Colonic mucosa (tissue), 4 donors: ENCODE results near the gene ALKBH3. TPM values are rescaled to one million over a fixed set of nuclear protein-coding genes. Genes with fewer than 3 reads are reported as not detected.

Experiments
- DNase-seq: peaks from one replicate; pipeline ENCODE4 v3.0.0-alpha.2; 2020
- H3K27ac ChIP-seq: fragments of 200-600 bp; one replicate; pipeline ENCODE4 v1.8.0; 2021
- H3K27me3 ChIP-seq: fragments of 200-600 bp; one replicate; pipeline ENCODE4 v1.8.0; 2021
- H3K36me3 ChIP-seq: fragments of 200-600 bp; one replicate; pipeline ENCODE4 v1.8.0; 2021
- H3K4me1 ChIP-seq: fragments of 200-600 bp; one replicate; pipeline ENCODE4 v1.8.0; 2021; ENCODE audit warnings: mild to moderate bottlenecking
- H3K4me3 ChIP-seq: fragments of 200-600 bp; one replicate; pipeline ENCODE4 v1.8.0; 2021
- H3K9ac ChIP-seq, 2 donors: one replicate each; pipeline ENCODE4 v1.7.0; 2013; ENCODE audit warnings: control low read depth in 2 of 2, low read depth in 2 of 2, low read length in 2 of 2
- H3K9me3 ChIP-seq: fragments of 200-600 bp; one replicate; pipeline ENCODE4 v1.8.0; 2021
- CTCF ChIP-seq: fragments of 200-600 bp; IDR thresholded peaks from one replicate; pipeline ENCODE4 v1.8.0; 2022; ENCODE audit warnings: antibody characterized with exemption, mild to moderate bottlenecking
- intact Hi-C: fragments of 100-400 bp; cut with DNase I; formaldehyde crosslinking; loops from one replicate; pipeline ENCODE4 v1.14.1; 2022
- total RNA-seq, 2 donors: library from RNA; stranded (reverse); fragmentation: NEBNext Ultra II Directional in 1 of 2; extraction: Animal tissue kit (Norgen Biotek cat#: 25700) in 1 of 2; gene quantifications; one replicate each; pipeline ENCODE4 v1.2.1, GENCODE V29; 2021
- donor health status: healthy.
- donor health status: DM: no; HTN: no; CAD: no.
- donor health status: DM: no; HTN: no; CAD: no.

The ALKBH3 gene
- total RNA-seq, 2 donors from 2014 or later, result 22.5 to 26.9 TPM

GRCh38 chr11:43951231-43951630 lies 70.6 kb downstream of the ALKBH3 start:
- H3K4me1 ChIP-seq, result no peaks in the 10 kb centered on the region

GRCh38 chr11:43952020-43952400 lies 71.4 kb downstream of the ALKBH3 start:
- no peak for TF ChIP-seq CTCF
- Histone ChIP-seq H3K4me3 (no peak overlapping the region), H3K9ac (no peak overlapping the region), H3K27me3 (no peaks in the 10 kb centered on the region), H3K36me3 (no peaks in the 10 kb centered on the region), H3K9me3 (no peaks in the 10 kb centered on the region), H3K4me1 (no peaks in the 10 kb centered on the region), H3K27ac (no peak overlapping the region)
- intact Hi-C loops, result no loop called here
- no peak for DNase-seq

More at GRCh38 chr11:43951231-43951630, 70.6 kb downstream of the ALKBH3 start:
- H3K36me3 ChIP-seq, result no peaks in the 10 kb centered on the region
- no peaks in the 10 kb centered on the region for H3K9me3 ChIP-seq
- no peak overlapping the region for H3K4me3 ChIP-seq
- intact Hi-C loops, result no loop called here
- no peak overlapping the region for H3K9ac ChIP-seq
- no peak for TF ChIP-seq CTCF
- DNase-seq, result no peak
- no peaks in the 10 kb centered on the region for H3K27me3 ChIP-seq
- no peak overlapping the region for H3K27ac ChIP-seq

- TF ChIP-seq CTCF, result no peak
- no peaks in the 10 kb centered on the region for H3K4me1 ChIP-seq
- H3K9me3 ChIP-seq, result no peaks in the 10 kb centered on the region
Measured at GRCh38 chr11:43952401-43953342, 72.0 kb downstream of the ALKBH3 start.

GRCh38 chr11:43953521-43953920 lies 72.9 kb downstream of the ALKBH3 start:
- no peaks in the 10 kb centered on the region for H3K27me3 ChIP-seq
- no peaks in the 10 kb centered on the region for H3K4me1 ChIP-seq
- no peak for TF ChIP-seq CTCF
- no peak overlapping the region for H3K9ac ChIP-seq
- DNase-seq, result no peak
- no peak overlapping the region for H3K4me3 ChIP-seq
- intact Hi-C loops, result no loop called here
- H3K27ac ChIP-seq, result no peak overlapping the region
- H3K9me3 ChIP-seq, result no peaks in the 10 kb centered on the region
- H3K36me3 ChIP-seq, result no peaks in the 10 kb centered on the region

More at GRCh38 chr11:43952401-43953342, 72.0 kb downstream of the ALKBH3 start:
- H3K36me3 ChIP-seq, result no peaks in the 10 kb centered on the region
- no peak overlapping the region for H3K27ac ChIP-seq
- H3K27me3 ChIP-seq, result no peaks in the 10 kb centered on the region
- intact Hi-C loops, result no loop called here
- no peak overlapping the region for H3K9ac ChIP-seq
- H3K4me3 ChIP-seq, result no peak overlapping the region
- no peak for DNase-seq

- Histone ChIP-seq H3K9me3 (no peaks in the 10 kb centered on the region), H3K36me3 (no peaks in the 10 kb centered on the region), H3K4me1 (no peaks in the 10 kb centered on the region), H3K27me3 (no peaks in the 10 kb centered on the region), H3K4me3 (no peak overlapping the region), H3K27ac (no peak overlapping the region), H3K9ac (no peak overlapping the region)
- TF ChIP-seq CTCF, result no peak
- intact Hi-C loops, result no loop called here
- DNase-seq, result no peak
Measured at GRCh38 chr11:43954241-43954640, 73.6 kb downstream of the ALKBH3 start.
